IPS DF 4.7 (cell line): ENCODE data around the gene CDK3.
"Not testable (repeated sequence)": the region's sequence is repeated elsewhere in the genome, so short reads cannot be mapped to it uniquely, and the experiment has no call there.

Source experiments
- DNase-seq: peaks from one replicate; pipeline ENCODE4 v3.0.0-alpha.2; 2013; ENCODE audit warnings: low spot score; ENCODE audit errors: extremely low read depth

Gene CDK3

GRCh38 chr17:76000755-76001521 is at the start of gene CDK3:
CDK3 (plus strand) TSS chr17:76000855; CDS start chr17:76001426, 571 bp downstream.
- no peak for DNase-seq

- DNase-seq = no peak
Observed at GRCh38 chr17:75950855-75951554, 49.6 kb upstream of the CDK3 start.

GRCh38 chr17:75959051-75959838 is 41.4 kb upstream of the CDK3 start:
- DNase-seq = no peak

- DNase-seq = no peak
Observed at GRCh38 chr17:75959839-75960511, 40.7 kb upstream of the CDK3 start.

GRCh38 chr17:75965468-75965867 is 35.2 kb upstream of the CDK3 start:
- no peak for DNase-seq

GRCh38 chr17:75969044-75969443 is 31.6 kb upstream of the CDK3 start:
- DNase-seq = not testable (repeated sequence)

- DNase-seq = no peak
Observed at GRCh38 chr17:75970011-75970523, 30.6 kb upstream of the CDK3 start.

- no peak for DNase-seq
Observed at GRCh38 chr17:75970626-75971025, 30.0 kb upstream of the CDK3 start.

- DNase-seq = not testable (repeated sequence)
Observed at GRCh38 chr17:75975187-75975586, 25.5 kb upstream of the CDK3 start.

- DNase-seq = no peak
Observed at GRCh38 chr17:75975757-75976174, 24.9 kb upstream of the CDK3 start.

GRCh38 chr17:75976175-75976848 is 24.3 kb upstream of the CDK3 start:
- no peak for DNase-seq

GRCh38 chr17:75978938-75979704 is 21.5 kb upstream of the CDK3 start, which contains the start of the genes ACOX1 and TEN1:
ACOX1 (minus strand) TSS chr17:75979166; CDS start chr17:75979073, 93 bp downstream.
TEN1 (plus strand) TSS chr17:75979240; CDS start chr17:75986193, 6,953 bp downstream.
- peak; percentile 69 for DNase-seq

GRCh38 chr17:75979705-75980187 is 20.9 kb upstream of the CDK3 start:
- no peak for DNase-seq

GRCh38 chr17:75980188-75981018 is 20.3 kb upstream of the CDK3 start:
- no peak for DNase-seq

GRCh38 chr17:75981019-75981615 is 19.5 kb upstream of the CDK3 start:
- no peak for DNase-seq

- no peak for DNase-seq
Observed at GRCh38 chr17:75983501-75984181, 17.0 kb upstream of the CDK3 start.

- no peak for DNase-seq
Observed at GRCh38 chr17:75985986-75986385, 14.7 kb upstream of the CDK3 start.

- DNase-seq = no peak
Observed at GRCh38 chr17:75987041-75987440, 13.6 kb upstream of the CDK3 start.
